Measurements from ENCODE around the gene VANGL1. TPM values are rescaled to one million over a fixed set of nuclear protein-coding genes. Genes with fewer than 3 reads are reported as not detected.

VANGL1 gene
- total RNA-seq, 2 experiments from 2014 or later: 7.6 to 8.6 TPM

GRCh38 chr1:115665319-115666096 is 23.7 kb downstream of the VANGL1 start:
- H3K9me3 Mint-ChIP-seq: no peaks in the 10 kb centered on the region
- peaks cover 1% of the 10 kb centered on the region for H3K27me3 Mint-ChIP-seq
- DNase-seq (no peak), ATAC-seq (ENCODE audit: low read depth) (no peak)
- peaks cover 24% of the 10 kb centered on the region for H3K36me3 Mint-ChIP-seq
- POLR2A ChIA-PET: no interaction called here
- H3K4me1 Mint-ChIP-seq: peaks cover 4% of the 10 kb centered on the region
- H3K4me3 Mint-ChIP-seq: no peak overlapping the region
- H3K27ac Mint-ChIP-seq: no peak overlapping the region

GRCh38 chr1:115666206-115666605 is 24.4 kb downstream of the VANGL1 start:
- DNase-seq (no peak), ATAC-seq (ENCODE audit: low read depth) (no peak)
- H3K4me1 Mint-ChIP-seq: peaks cover 4% of the 10 kb centered on the region
- no peaks in the 10 kb centered on the region for H3K9me3 Mint-ChIP-seq
- peaks cover 2% of the 10 kb centered on the region for H3K27me3 Mint-ChIP-seq
- H3K4me3 Mint-ChIP-seq: no peak overlapping the region
- H3K36me3 Mint-ChIP-seq: peaks cover 24% of the 10 kb centered on the region
- POLR2A ChIA-PET: no interaction called here
- H3K27ac Mint-ChIP-seq: no peak overlapping the region

GRCh38 chr1:115666702-115667101 is 24.9 kb downstream of the VANGL1 start:
- Mint-ChIP-seq H3K4me3 (no peak overlapping the region), H3K36me3 (peaks cover 24% of the 10 kb centered on the region), H3K27ac (no peak overlapping the region), H3K9me3 (no peaks in the 10 kb centered on the region), H3K27me3 (peaks cover 2% of the 10 kb centered on the region), H3K4me1 (peaks cover 4% of the 10 kb centered on the region)
- POLR2A ChIA-PET: no interaction called here
- DNase-seq: no peak
- ATAC-seq (ENCODE audit: low read depth): no peak

- Mint-ChIP-seq H3K27ac (no peak overlapping the region), H3K9me3 (no peaks in the 10 kb centered on the region), H3K27me3 (peaks cover 2% of the 10 kb centered on the region), H3K36me3 (peaks cover 24% of the 10 kb centered on the region), H3K4me3 (no peak overlapping the region), H3K4me1 (peaks cover 4% of the 10 kb centered on the region)
- POLR2A ChIA-PET: no interaction called here
- DNase-seq (no peak), ATAC-seq (ENCODE audit: low read depth) (no peak)
Measured at GRCh38 chr1:115668579-115668978, 26.8 kb downstream of the VANGL1 start.

- H3K36me3 Mint-ChIP-seq: peaks cover 19% of the 10 kb centered on the region
- ATAC-seq (ENCODE audit: low read depth) (no peak), DNase-seq (no peak)
- H3K4me3 Mint-ChIP-seq: no peak overlapping the region
- H3K9me3 Mint-ChIP-seq: no peaks in the 10 kb centered on the region
- H3K27me3 Mint-ChIP-seq: peaks cover 2% of the 10 kb centered on the region
- no peak overlapping the region for H3K27ac Mint-ChIP-seq
- peaks cover 4% of the 10 kb centered on the region for H3K4me1 Mint-ChIP-seq
- POLR2A ChIA-PET: no interaction called here
Measured at GRCh38 chr1:115669002-115669673, 27.4 kb downstream of the VANGL1 start.

GRCh38 chr1:115669886-115670285 is 28.1 kb downstream of the VANGL1 start:
- POLR2A ChIA-PET: no interaction called here
- no peak for DNase-seq
- Mint-ChIP-seq H3K27ac (no peak overlapping the region), H3K36me3 (peaks cover 16% of the 10 kb centered on the region), H3K27me3 (peaks cover 2% of the 10 kb centered on the region), H3K4me3 (no peak overlapping the region), H3K9me3 (no peaks in the 10 kb centered on the region), H3K4me1 (peaks cover 4% of the 10 kb centered on the region)
- no peak for ATAC-seq (ENCODE audit: low read depth)

GRCh38 chr1:115670476-115671175 is 28.9 kb downstream of the VANGL1 start:
- H3K36me3 Mint-ChIP-seq: peaks cover 16% of the 10 kb centered on the region
- H3K4me3 Mint-ChIP-seq: no peak overlapping the region

GRCh38 chr1:115671176-115671934 is 29.6 kb downstream of the VANGL1 start:
- H3K36me3 Mint-ChIP-seq: peaks cover 16% of the 10 kb centered on the region
- no peak overlapping the region for H3K27ac Mint-ChIP-seq
- H3K27me3 Mint-ChIP-seq: peaks cover 2% of the 10 kb centered on the region

More at GRCh38 chr1:115670476-115671175, 28.9 kb downstream of the VANGL1 start:
- ATAC-seq (ENCODE audit: low read depth) (no peak), DNase-seq (no peak)
- no peak overlapping the region for H3K27ac Mint-ChIP-seq
- peaks cover 2% of the 10 kb centered on the region for H3K27me3 Mint-ChIP-seq
- peaks cover 4% of the 10 kb centered on the region for H3K4me1 Mint-ChIP-seq
- POLR2A ChIA-PET: no interaction called here
- H3K9me3 Mint-ChIP-seq: no peaks in the 10 kb centered on the region

GRCh38 chr1:115672224-115673009 is 30.6 kb downstream of the VANGL1 start:
- H3K27ac Mint-ChIP-seq: no peak overlapping the region
- peaks cover 2% of the 10 kb centered on the region for H3K27me3 Mint-ChIP-seq
- no peak overlapping the region for H3K4me3 Mint-ChIP-seq
- peaks cover 16% of the 10 kb centered on the region for H3K36me3 Mint-ChIP-seq
- POLR2A ChIA-PET: no interaction called here
- DNase-seq: no peak
- no peaks in the 10 kb centered on the region for H3K9me3 Mint-ChIP-seq
- peaks cover 4% of the 10 kb centered on the region for H3K4me1 Mint-ChIP-seq
- ATAC-seq (ENCODE audit: low read depth): no peak

More at GRCh38 chr1:115671176-115671934, 29.6 kb downstream of the VANGL1 start:
- no peak for DNase-seq
- Mint-ChIP-seq H3K9me3 (no peaks in the 10 kb centered on the region), H3K4me1 (peaks cover 4% of the 10 kb centered on the region), H3K4me3 (no peak overlapping the region)
- POLR2A ChIA-PET: no interaction called here
- no peak for ATAC-seq (ENCODE audit: low read depth)

GRCh38 chr1:115676498-115677181 is 34.9 kb downstream of the VANGL1 start:
- no peak for DNase-seq
- H3K36me3 Mint-ChIP-seq: peaks cover 3% of the 10 kb centered on the region
- H3K9me3 Mint-ChIP-seq: no peaks in the 10 kb centered on the region
- no peak overlapping the region for H3K4me3 Mint-ChIP-seq
- POLR2A ChIA-PET: no interaction called here
- no peak overlapping the region for H3K27ac Mint-ChIP-seq
- no peaks in the 10 kb centered on the region for H3K4me1 Mint-ChIP-seq
- H3K27me3 Mint-ChIP-seq: no peaks in the 10 kb centered on the region
- no peak for ATAC-seq (ENCODE audit: low read depth)

- no peaks in the 10 kb centered on the region for H3K4me1 Mint-ChIP-seq
- POLR2A ChIA-PET: no interaction called here
- no peak for DNase-seq
- H3K27me3 Mint-ChIP-seq: no peaks in the 10 kb centered on the region
- peaks cover 3% of the 10 kb centered on the region for H3K36me3 Mint-ChIP-seq
- no peak for ATAC-seq (ENCODE audit: low read depth)
- H3K9me3 Mint-ChIP-seq: no peaks in the 10 kb centered on the region
- H3K4me3 Mint-ChIP-seq: no peak overlapping the region
- no peak overlapping the region for H3K27ac Mint-ChIP-seq
Measured at GRCh38 chr1:115677182-115677555, 35.4 kb downstream of the VANGL1 start.

- no peak for ATAC-seq (ENCODE audit: low read depth)
- POLR2A ChIA-PET: no interaction called here
- H3K4me1 Mint-ChIP-seq: peaks cover 2% of the 10 kb centered on the region
Measured at GRCh38 chr1:115677565-115677964, 35.8 kb downstream of the VANGL1 start.

More at GRCh38 chr1:115677565-115677964, 35.8 kb downstream of the VANGL1 start:
- no peak overlapping the region for H3K4me3 Mint-ChIP-seq
- H3K36me3 Mint-ChIP-seq: peaks cover 5% of the 10 kb centered on the region
- H3K27me3 Mint-ChIP-seq: no peaks in the 10 kb centered on the region
- no peak for DNase-seq
- no peak overlapping the region for H3K27ac Mint-ChIP-seq
- H3K9me3 Mint-ChIP-seq: no peaks in the 10 kb centered on the region

Data from activated naive CD8-positive, alpha-beta T cell treated with anti-CD3 and anti-CD28 coated beads, Interleukin-2, amount 10 ng/mL, durations not matched to agents 7 days and 5 days (primary cell).